Peyer's patch (tissue), 4 donors: ENCODE measurements around the gene TGFA. TPM values are rescaled to one million over a fixed set of nuclear protein-coding genes. Genes with fewer than 3 reads are reported as not detected.

ENCODE experiments used
- DNase-seq, 3 donors: peaks; one replicate each; pipeline ENCODE4 v3.0.0-alpha.2; 2017 to 2019
- H3K27ac ChIP-seq, 4 donors: fragments of 200-600 bp; sonication (generic); one replicate each; pipeline ENCODE4 v1.5.1; 2016 to 2019
- H3K27me3 ChIP-seq, 2 donors: fragments of 200-600 bp; sonication (generic); one replicate each; pipeline ENCODE4 v1.5.1; 2019
- H3K36me3 ChIP-seq, 3 donors: fragments of 200-600 bp; sonication (generic); one replicate each; pipeline ENCODE4 v1.5.1; 2016 to 2019
- H3K4me1 ChIP-seq, 4 donors: fragments of 200-600 bp; sonication (generic); one replicate each; pipeline ENCODE4 v1.5.1; 2016 to 2019
- H3K4me3 ChIP-seq, 4 donors: fragments of 200-600 bp; sonication (generic); 1 replicate in 3 of 4; 2 replicates in 1 of 4; pipeline ENCODE4 v1.5.1; 2016 to 2019; ENCODE audit warnings: mild to moderate bottlenecking in 1 of 4
- H3K9me3 ChIP-seq, 4 donors: fragments of 200-600 bp; sonication (generic); one replicate each; pipeline ENCODE4 v1.5.1; 2016 to 2019; ENCODE audit warnings: mild to moderate bottlenecking in 1 of 4
- POLR2A ChIP-seq, 2 donors: fragments of 450-650 bp; IDR thresholded peaks; one replicate each; pipeline ENCODE4 v1.5.1; 2017; ENCODE audit warnings: antibody characterized with exemption in 2 of 2, mild to moderate bottlenecking in 2 of 2, moderate library complexity in 2 of 2
- total RNA-seq, 4 donors: library from RNA; depleted of rRNA; stranded (reverse); fragments of >200 nt; gene quantifications; one replicate each; pipeline ENCODE4 v1.1.0, GENCODE V29; 2016
- TF ChIP-seq, protein P1 (sequence below), 6 experiments: fragments of 450-650 bp in 4 of 6; fragments of 200-600 bp in 2 of 6; sonication (generic) in 1 of 6; IDR thresholded peaks; one replicate each; pipeline ENCODE4 v1.5.1; 2017 to 2019; ENCODE audit warnings: antibody characterized with exemption in 6 of 6, mild to moderate bottlenecking in 3 of 6, moderate library complexity in 1 of 6

The TGFA gene
- total RNA-seq, 4 donors from 2014 or later = 2.5 to 51.6 (median 37.9) TPM

GRCh38 chr2:70528929-70529328 is 24.7 kb downstream of the TGFA start:
- Histone ChIP-seq H3K27me3 (no peaks in the 10 kb centered on the region), H3K4me3 (no peak overlapping the region), H3K36me3 (no peaks in the 10 kb centered on the region), H3K4me1 (peaks cover 0 to 34% (median 4%) of the 10 kb centered on the region in 4 donors), H3K9me3 (no peaks in the 10 kb centered on the region), H3K27ac (peak overlapping the region in 1 of 4 donors; percentile 35)
- DNase-seq = no peak
- TF ChIP-seq, protein P1, sequence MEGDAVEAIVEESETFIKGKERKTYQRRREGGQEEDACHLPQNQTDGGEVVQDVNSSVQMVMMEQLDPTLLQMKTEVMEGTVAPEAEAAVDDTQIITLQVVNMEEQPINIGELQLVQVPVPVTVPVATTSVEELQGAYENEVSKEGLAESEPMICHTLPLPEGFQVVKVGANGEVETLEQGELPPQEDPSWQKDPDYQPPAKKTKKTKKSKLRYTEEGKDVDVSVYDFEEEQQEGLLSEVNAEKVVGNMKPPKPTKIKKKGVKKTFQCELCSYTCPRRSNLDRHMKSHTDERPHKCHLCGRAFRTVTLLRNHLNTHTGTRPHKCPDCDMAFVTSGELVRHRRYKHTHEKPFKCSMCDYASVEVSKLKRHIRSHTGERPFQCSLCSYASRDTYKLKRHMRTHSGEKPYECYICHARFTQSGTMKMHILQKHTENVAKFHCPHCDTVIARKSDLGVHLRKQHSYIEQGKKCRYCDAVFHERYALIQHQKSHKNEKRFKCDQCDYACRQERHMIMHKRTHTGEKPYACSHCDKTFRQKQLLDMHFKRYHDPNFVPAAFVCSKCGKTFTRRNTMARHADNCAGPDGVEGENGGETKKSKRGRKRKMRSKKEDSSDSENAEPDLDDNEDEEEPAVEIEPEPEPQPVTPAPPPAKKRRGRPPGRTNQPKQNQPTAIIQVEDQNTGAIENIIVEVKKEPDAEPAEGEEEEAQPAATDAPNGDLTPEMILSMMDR (IDR thresholded peaks at IDR 0.05) = no peak
- TF ChIP-seq POLR2A (IDR thresholded peaks at IDR 0.05) = no peak

GRCh38 chr2:70528276-70528675 is 25.4 kb downstream of the TGFA start:
- peak overlapping the region in 3 of 4 donors; percentile 8 to 77 (median 22) for H3K27ac ChIP-seq
- no peaks in the 10 kb centered on the region for H3K27me3 ChIP-seq
- H3K36me3 ChIP-seq = no peaks in the 10 kb centered on the region
- H3K4me1 ChIP-seq = peaks cover 0 to 41% (median 4%) of the 10 kb centered on the region in 4 donors
- no peaks in the 10 kb centered on the region for H3K9me3 ChIP-seq
- TF ChIP-seq POLR2A (IDR thresholded peaks at IDR 0.05) = no peak
- TF ChIP-seq, protein P1 (IDR thresholded peaks at IDR 0.05) = no peak
- H3K4me3 ChIP-seq = no peak overlapping the region
- no peak for DNase-seq

GRCh38 chr2:70527447-70528080 is 26.1 kb downstream of the TGFA start:
- Histone ChIP-seq H3K36me3 (no peaks in the 10 kb centered on the region), H3K27ac (peak overlapping the region in 2 of 4 donors; percentile 8 to 77), H3K9me3 (no peaks in the 10 kb centered on the region), H3K4me3 (no peak overlapping the region), H3K4me1 (peaks cover 0 to 43% (median 4%) of the 10 kb centered on the region in 4 donors), H3K27me3 (no peaks in the 10 kb centered on the region)
- no peak for DNase-seq
- TF ChIP-seq, protein P1 (IDR thresholded peaks at IDR 0.05) = no peak
- TF ChIP-seq POLR2A (IDR thresholded peaks at IDR 0.05) = peak in 1 of 2 donors; percentile 46

DNA sequence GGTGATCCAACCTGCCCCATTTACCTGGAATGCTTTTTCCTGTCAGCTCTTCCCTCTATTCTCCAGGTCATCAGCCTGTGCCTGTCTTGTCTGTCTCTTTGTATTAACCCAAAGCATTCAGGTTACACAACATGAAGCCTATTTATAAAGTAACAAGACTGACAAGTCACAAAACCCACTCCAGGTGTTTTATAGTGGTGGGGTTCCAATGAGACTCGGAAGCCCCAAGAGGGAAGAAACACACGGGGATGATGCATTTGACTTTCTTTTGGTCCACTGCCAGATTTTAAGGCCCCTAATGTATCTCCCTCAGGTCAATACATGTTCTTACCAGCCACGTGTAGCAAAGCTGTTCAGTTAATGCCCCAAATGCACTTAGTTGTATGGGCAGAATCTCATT is 27.5 kb downstream of the TGFA start:
- Histone ChIP-seq H3K4me3 (no peak overlapping the region), H3K27me3 (no peaks in the 10 kb centered on the region), H3K9me3 (no peaks in the 10 kb centered on the region), H3K4me1 (peaks cover 0 to 38% (median 4%) of the 10 kb centered on the region in 4 donors), H3K36me3 (no peaks in the 10 kb centered on the region), H3K27ac (peak overlapping the region in 1 of 4 donors; percentile 96)
- no peak for TF ChIP-seq POLR2A (IDR thresholded peaks at IDR 0.05)
- DNase-seq = no peak

DNA sequence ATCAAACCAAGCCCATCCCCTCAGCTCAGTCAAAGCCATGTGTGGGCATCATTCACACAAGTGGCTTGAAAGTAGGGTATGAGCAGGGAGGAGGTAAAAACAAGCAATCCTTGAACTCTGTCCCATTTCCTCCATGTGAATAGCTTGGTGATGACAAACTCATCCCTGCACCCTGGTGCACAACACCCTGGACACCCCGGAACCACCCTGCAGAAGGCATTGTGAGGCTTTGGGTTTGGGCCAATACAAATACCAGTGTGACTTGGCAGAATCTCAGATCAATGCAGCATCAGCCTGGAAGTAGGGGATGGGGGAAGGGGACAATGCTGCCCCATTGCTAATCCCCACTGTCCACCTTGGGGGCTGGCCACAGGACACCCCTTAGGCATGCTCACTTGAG is 28.6 kb downstream of the TGFA start:
- H3K9me3 ChIP-seq = no peaks in the 10 kb centered on the region
- no peaks in the 10 kb centered on the region for H3K27me3 ChIP-seq
- H3K27ac ChIP-seq = peak overlapping the region in 3 of 4 donors; percentile 41 to 96 (median 87)
- H3K4me3 ChIP-seq = no peak overlapping the region
- DNase-seq = peak in 2 of 3 donors; percentile 57 to 74
- TF ChIP-seq, protein P1 (IDR thresholded peaks at IDR 0.05) = no peak
- no peak for TF ChIP-seq POLR2A (IDR thresholded peaks at IDR 0.05)
- peaks cover 0 to 38% (median 4%) of the 10 kb centered on the region in 4 donors for H3K4me1 ChIP-seq
- no peaks in the 10 kb centered on the region for H3K36me3 ChIP-seq
